Endothelial cell of umbilical vein (primary cell): ENCODE results near the gene GCDH.

Experiments used
- CTCF ChIP-seq, 2 donors: IDR thresholded peaks; 1 replicate in 1 of 2; 2 replicates in 1 of 2; pipeline ENCODE4 v1.5.1; 2011; ENCODE audit warnings: low read length in 2 of 2, mild to moderate bottlenecking in 2 of 2, moderate library complexity in 2 of 2, control low read depth in 1 of 2, inconsistent platforms in 1 of 2, low read depth in 1 of 2; ENCODE audit not compliant: insufficient read depth in 1 of 2; ENCODE audit errors: extremely low read depth in 1 of 2
- EZH2 ChIP-seq: IDR thresholded peaks from 2 replicates; pipeline ENCODE4 v1.6.1; 2012; ENCODE audit warnings: borderline replicate concordance, low read depth, mild to moderate bottlenecking, moderate library complexity, low read length, inconsistent platforms; ENCODE audit not compliant: severe bottlenecking
- FOS ChIP-seq: IDR thresholded peaks from 2 replicates; pipeline ENCODE4 v1.6.1; 2011; ENCODE audit warnings: mild to moderate bottlenecking, low read length, moderate library complexity, borderline replicate concordance; ENCODE audit not compliant: insufficient read depth
- GATA2 ChIP-seq: IDR thresholded peaks from 2 replicates; pipeline ENCODE4 v1.7.0; 2011; ENCODE audit warnings: low read depth, mild to moderate bottlenecking, moderate library complexity, mixed read lengths, low read length; ENCODE audit not compliant: insufficient read length, insufficient read depth
- MAX ChIP-seq: IDR thresholded peaks from 2 replicates; pipeline ENCODE4 v1.6.1; 2011; ENCODE audit not compliant: insufficient read depth, insufficient read length
- MYC ChIP-seq: IDR thresholded peaks from one replicate; pipeline ENCODE4 v1.6.1; 2011; ENCODE audit warnings: mild to moderate bottlenecking, low read depth, low read length
- POLR2A ChIP-seq: IDR thresholded peaks from 2 replicates; pipeline ENCODE4 v1.6.1; 2012; ENCODE audit warnings: low read depth, mild to moderate bottlenecking, control low read depth, low read length
- POLR2AphosphoS5 ChIP-seq: IDR thresholded peaks from 2 replicates; pipeline ENCODE4 v1.6.1; 2012; ENCODE audit warnings: low read depth, mild to moderate bottlenecking, control low read depth, low read length, moderate library complexity; ENCODE audit not compliant: insufficient read depth

DNA sequence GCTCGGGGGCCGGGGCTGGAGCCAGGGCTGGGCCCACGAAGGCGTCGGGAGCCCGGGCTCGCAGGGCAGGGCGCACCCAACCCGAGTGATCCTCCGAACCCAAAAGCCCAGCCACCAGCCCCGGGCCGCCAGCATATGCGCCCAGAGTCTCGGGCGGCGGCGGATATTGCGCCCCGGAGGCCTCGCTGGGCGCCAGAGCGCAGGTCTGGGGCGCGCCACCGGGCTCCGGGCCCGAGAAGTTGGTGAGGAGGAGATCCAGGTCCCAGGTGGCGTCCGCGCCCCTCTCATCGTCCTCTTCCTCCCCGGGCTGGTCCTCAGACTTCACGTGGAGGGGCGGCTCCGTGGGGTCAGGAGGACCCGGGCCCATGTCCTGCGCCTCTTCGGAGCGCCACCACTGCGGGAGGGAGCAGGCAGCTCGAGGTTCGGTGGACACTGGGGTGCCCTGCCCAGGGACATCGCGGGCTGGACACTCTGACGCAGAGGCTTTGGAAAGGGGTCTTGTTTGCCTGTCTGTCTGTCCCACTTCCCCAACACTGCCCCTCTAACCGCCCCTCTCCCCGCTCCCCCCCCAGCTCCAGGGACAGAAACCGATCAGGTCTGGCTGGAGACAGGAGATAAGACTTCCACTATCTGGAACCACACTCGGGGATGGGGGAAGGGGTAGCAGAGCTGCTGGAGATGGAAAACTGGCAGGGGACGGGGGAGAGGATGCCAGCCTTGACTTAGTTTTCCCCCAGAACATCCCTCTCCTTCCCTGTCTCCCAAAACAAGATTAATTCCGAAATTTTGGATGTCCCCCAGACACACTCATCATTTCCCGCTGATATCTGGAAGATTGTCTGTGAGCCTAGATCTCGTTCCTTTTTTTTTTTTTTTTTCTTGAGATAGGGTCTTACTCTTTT is 5.0 kb upstream of the GCDH start:
- TF ChIP-seq CTCF (IDR thresholded peaks at IDR 0.05; ENCODE audit: extremely low read depth in 1 of 2, insufficient read depth in 1 of 2, low read depth in 1 of 2, low read length in 2 of 2) = no peak
- no peak for TF ChIP-seq POLR2A
- no peak for TF ChIP-seq POLR2AphosphoS5
- no peak for TF ChIP-seq EZH2
- TF ChIP-seq GATA2 = no peak
- TF ChIP-seq MYC = no peak
- no peak for TF ChIP-seq MAX
- no peak for TF ChIP-seq FOS
